ENCODE results near the gene CTXND1. TPM values are rescaled to one million over a fixed set of nuclear protein-coding genes. Genes with fewer than 3 reads are reported as not detected.

The CTXND1 gene
- total RNA-seq, 1 donor from 2014 or later = 1.1 TPM

GRCh38 chr15:80274996-80275395 is 23.0 kb upstream of the CTXND1 start:
- peaks cover 30% of the 10 kb centered on the region for H3K27me3 Mint-ChIP-seq
- no peak overlapping the region for H3K4me3 Mint-ChIP-seq
- H3K36me3 Mint-ChIP-seq = no peaks in the 10 kb centered on the region
- no peak for DNase-seq (ENCODE audit: extremely low spot score, unreplicated experiment)
- no peaks in the 10 kb centered on the region for H3K9me3 Mint-ChIP-seq
- H3K27ac Mint-ChIP-seq = no peak overlapping the region
- TF ChIP-seq CTCF (conservative IDR thresholded peaks at IDR 0.05) = no peak
- H3K4me1 Mint-ChIP-seq (ENCODE audit: unreplicated experiment) = no peaks in the 10 kb centered on the region

DNA sequence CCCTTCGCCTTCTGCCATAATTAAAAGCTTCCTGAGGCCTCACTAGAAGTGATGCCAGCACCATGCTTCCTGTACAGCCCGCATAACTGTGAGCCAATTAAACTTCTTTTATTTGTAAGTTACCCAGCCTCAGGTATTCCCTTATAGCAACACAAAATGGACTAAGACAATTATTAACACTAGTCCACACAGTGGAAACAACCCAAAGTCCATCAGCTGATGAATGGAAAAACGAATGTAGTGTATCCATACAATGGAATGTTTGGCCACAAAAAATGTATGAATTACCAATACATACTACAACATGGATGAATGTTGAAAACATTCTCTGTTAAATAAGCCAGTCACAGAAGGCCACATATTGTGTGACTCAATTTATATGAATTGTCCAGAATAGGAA is 22.5 kb upstream of the CTXND1 start:
- Mint-ChIP-seq H3K27me3 (peaks cover 34% of the 10 kb centered on the region), H3K4me1 (ENCODE audit: unreplicated experiment) (no peaks in the 10 kb centered on the region), H3K36me3 (no peaks in the 10 kb centered on the region), H3K9me3 (no peaks in the 10 kb centered on the region), H3K4me3 (no peak overlapping the region), H3K27ac (no peak overlapping the region)
- TF ChIP-seq CTCF (conservative IDR thresholded peaks at IDR 0.05) = no peak
- no peak for DNase-seq (ENCODE audit: extremely low spot score, unreplicated experiment)

DNA sequence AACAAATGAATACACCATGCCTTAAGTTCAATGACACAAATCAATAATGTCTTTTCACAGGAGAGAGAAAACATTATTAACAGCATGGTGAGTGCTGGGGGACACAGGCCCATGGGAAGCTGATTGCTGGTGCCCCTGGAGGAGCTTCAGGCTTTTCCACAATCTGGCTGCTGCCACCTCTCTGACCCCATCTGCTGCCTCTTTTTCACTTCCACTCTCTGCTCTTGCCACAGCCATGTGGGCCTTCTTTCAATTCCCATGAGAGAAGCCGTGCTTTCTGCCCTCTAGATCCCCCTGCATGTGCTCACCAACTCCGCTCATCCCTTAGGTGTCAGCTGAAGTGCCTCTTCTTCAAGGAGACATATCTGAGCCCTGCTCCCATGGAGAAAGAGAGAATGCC is 21.0 kb upstream of the CTXND1 start:
- Mint-ChIP-seq H3K9me3 (no peaks in the 10 kb centered on the region), H3K27me3 (peaks cover 50% of the 10 kb centered on the region), H3K36me3 (no peaks in the 10 kb centered on the region), H3K27ac (no peak overlapping the region), H3K4me1 (ENCODE audit: unreplicated experiment) (no peaks in the 10 kb centered on the region), H3K4me3 (no peak overlapping the region)
- TF ChIP-seq CTCF (conservative IDR thresholded peaks at IDR 0.05) = no peak
- no peak for DNase-seq (ENCODE audit: extremely low spot score, unreplicated experiment)

DNA sequence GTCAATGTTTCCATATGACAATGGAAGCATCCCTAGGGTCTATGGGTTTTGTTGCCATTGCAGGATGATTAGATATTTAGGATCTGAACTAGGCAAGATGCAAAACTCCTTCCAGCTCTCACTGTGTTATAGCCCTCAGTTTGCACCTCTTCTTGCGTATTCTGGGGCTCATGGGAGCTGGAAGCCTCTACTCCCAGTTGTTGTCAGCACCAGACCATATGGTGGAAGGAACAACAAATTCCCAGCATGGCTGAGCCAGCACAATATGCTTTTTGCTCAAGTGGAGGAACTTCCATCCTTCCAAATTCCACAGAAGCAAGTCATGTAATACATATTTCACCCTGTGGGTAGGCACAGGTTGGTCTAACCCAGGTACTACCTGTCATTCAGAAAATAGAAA is 18.5 kb upstream of the CTXND1 start:
- no peak for TF ChIP-seq CTCF (conservative IDR thresholded peaks at IDR 0.05)
- no peak overlapping the region for H3K27ac Mint-ChIP-seq
- H3K9me3 Mint-ChIP-seq = no peaks in the 10 kb centered on the region
- H3K4me1 Mint-ChIP-seq (ENCODE audit: unreplicated experiment) = no peaks in the 10 kb centered on the region
- no peak overlapping the region for H3K4me3 Mint-ChIP-seq
- no peaks in the 10 kb centered on the region for H3K36me3 Mint-ChIP-seq
- DNase-seq (ENCODE audit: extremely low spot score, unreplicated experiment) = no peak
- H3K27me3 Mint-ChIP-seq = peaks cover 69% of the 10 kb centered on the region

DNA sequence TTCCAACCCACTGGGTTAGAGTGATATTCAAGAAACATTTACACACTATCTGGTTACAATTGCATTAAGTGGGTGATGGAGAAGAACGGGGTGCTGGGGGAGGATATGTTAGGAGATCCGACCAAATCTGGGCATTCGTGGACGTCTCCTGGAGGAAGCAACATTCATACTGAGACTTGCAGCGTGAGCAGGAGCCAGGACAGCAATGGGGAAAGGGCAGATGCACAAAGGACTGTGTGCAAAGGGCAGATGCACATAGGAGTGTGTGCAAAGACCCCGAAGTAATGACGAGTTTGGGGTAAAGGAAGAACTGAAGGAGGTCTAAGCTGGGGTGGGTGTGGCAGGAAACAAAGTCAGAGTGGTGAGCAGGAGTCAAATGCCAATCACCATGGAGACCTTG is 16.1 kb upstream of the CTXND1 start:
- Mint-ChIP-seq H3K27ac (no peak overlapping the region), H3K4me3 (no peak overlapping the region), H3K27me3 (peaks cover 81% of the 10 kb centered on the region), H3K36me3 (no peaks in the 10 kb centered on the region), H3K9me3 (no peaks in the 10 kb centered on the region), H3K4me1 (ENCODE audit: unreplicated experiment) (no peaks in the 10 kb centered on the region)
- TF ChIP-seq CTCF (conservative IDR thresholded peaks at IDR 0.05) = no peak
- DNase-seq (ENCODE audit: extremely low spot score, unreplicated experiment) = no peak

DNA sequence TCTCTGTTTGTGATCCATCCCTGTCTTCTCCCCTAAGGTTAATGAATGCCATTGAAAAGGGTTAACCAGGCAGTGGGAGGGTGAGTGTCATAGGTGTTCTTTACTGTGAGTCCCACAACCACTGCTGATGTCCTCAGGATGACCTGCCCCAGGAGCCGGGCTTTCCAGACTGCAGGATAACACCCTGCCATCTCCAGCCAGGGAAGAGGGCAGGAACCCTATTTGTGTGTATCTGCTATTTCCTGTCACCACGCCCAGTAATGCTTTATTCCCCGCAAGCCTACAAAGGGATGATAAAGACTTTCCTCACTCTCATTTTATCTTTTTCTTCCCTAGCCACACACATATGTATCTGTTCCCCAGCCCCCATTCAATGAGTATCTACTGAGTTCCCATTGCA is 15.6 kb upstream of the CTXND1 start:
- Mint-ChIP-seq H3K27ac (no peak overlapping the region), H3K27me3 (peaks cover 82% of the 10 kb centered on the region), H3K9me3 (no peaks in the 10 kb centered on the region), H3K4me1 (ENCODE audit: unreplicated experiment) (no peaks in the 10 kb centered on the region), H3K4me3 (no peak overlapping the region), H3K36me3 (no peaks in the 10 kb centered on the region)
- no peak for DNase-seq (ENCODE audit: extremely low spot score, unreplicated experiment)
- TF ChIP-seq CTCF (conservative IDR thresholded peaks at IDR 0.05) = no peak

Measured in type B pancreatic cell (in vitro differentiated cells).